HG03159 (cell line): ENCODE data around the gene GPR161.

Experiments
- ATAC-seq: cut with Tn5 transposase; IDR thresholded peaks from one replicate; pipeline ENCODE4 v1.9.1; 2021; ENCODE audit warnings: mild to moderate bottlenecking, moderate library complexity; ENCODE audit not compliant: unreplicated experiment

GPR161 gene

DNA sequence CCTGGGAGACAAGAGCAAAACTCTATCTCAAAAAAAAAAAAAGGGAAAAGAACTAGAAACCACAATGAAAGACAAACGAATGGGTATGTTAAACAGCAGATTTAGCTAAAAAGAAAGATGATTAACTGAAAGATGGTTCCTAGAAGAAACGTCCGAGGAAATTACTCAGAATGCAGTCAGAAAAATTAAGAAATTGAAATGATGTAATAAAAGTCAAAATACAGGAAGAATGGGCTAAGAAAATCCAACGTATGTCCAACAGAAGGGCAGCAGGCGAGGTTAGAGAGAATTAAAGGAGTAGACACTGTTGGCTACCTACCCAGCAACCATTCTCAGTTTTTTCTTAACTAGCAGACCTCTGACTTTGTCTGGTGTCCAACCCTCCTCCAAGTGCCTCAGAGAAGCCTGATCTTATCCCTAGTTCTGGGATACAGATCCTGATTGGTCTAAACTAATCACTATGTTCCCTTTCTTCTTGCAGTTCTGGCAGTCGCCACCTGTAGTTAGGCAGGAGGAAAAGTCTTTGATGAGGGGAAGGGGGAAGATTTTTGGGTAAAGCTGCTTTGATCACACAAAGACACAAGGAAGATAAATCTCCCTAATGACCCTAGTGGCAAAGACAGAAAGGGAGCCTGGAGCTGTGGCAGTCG lies 25.7 kb downstream of the GPR161 start:
- ATAC-seq, result no peak

DNA sequence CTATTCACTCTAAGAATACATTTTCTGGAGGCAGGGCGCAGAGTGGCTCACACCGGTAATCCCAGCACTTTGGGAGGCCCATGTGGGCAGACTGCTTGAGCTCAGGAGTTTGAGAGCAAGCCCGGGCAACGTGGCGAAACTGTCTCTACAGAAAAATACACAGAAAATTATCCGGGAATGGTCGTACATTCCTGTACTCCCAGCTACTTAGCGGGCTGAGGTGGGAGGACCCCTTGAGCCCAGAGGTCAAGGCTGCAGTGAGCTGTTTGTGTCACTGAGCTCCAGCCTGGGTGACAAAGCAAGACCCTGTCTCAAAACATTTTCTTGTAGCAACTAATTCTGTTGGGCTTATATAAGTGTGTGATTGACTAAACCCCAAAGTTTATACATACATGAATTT lies 30.5 kb downstream of the GPR161 start:
- ATAC-seq, result no peak

DNA sequence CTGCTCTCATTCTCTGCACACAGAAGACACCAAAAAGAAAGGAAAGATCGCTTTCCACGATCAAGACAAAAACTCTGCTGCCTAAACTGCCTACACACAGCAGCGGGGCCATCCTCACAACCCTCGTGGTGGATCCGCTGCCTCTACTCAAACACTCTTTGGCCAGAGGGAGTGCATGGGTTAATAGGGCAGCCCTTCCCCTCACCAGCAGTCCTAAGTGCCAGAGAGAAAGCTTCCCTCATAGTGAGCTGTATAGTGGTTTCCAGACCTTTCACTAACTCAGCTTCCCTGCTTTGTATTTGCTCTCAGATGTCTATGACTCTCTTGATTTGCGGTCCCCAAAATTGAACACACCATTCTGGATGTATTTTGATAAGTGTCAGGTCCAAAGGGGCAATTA lies 30.9 kb downstream of the GPR161 start:
- no peak for ATAC-seq

DNA sequence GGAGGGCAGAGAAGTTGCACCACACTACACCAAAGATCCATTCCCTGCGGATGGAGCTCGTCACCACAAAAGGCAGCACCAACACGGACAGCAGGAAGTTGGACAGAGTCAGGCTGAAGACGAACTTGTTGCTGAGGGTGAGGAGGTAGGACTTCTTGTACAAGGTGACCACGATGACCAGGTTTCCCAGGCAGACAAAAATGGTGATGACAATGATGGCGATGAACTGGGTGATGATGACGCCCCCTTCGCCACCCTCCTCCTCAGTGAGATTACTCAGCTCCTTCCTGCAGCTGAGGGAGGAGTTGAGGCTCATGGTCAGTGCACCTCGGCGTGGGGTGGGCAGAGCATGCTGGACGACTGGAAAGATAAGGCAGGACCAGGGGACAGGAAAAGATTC lies 32.2 kb downstream of the GPR161 start:
- no peak for ATAC-seq

DNA sequence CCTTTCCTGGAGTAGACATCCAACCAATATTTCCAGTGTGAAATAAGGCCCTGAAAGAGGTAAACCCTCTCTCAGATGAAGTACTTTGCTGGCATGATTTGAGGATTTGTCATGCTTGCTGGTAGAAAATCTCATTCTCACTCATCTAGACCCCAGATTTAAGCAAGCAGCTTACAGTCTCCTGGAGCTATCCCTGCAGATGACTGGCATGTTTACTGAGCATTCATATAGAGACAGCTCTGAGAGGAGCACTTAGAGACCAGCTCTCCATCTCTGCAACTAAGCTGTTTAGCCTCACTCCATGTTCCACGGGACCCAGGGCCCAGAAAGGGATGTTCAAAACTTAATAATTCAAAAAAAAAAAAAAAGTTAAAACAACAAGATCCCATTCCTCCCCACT lies 34.2 kb downstream of the GPR161 start:
- no peak for ATAC-seq

DNA sequence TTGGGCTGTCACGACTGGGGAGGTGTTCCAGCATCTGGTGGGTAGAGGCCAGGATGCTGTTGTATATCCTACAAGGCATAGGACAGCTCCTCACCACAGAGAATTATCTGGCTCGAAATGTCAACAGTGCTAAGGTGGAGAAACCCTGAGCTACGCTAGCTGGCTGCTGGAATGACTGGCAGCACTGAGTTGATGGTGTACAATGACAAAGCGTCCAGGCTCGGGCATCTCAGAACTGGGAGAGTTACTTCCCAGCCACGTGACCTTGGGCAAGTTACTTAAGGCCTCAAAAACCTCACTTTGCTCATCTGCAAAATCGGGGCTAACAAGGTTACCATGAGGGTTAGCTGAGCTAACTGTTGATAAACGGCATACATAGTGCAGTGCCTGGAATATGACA lies 35.4 kb downstream of the GPR161 start:
- no peak for ATAC-seq

DNA sequence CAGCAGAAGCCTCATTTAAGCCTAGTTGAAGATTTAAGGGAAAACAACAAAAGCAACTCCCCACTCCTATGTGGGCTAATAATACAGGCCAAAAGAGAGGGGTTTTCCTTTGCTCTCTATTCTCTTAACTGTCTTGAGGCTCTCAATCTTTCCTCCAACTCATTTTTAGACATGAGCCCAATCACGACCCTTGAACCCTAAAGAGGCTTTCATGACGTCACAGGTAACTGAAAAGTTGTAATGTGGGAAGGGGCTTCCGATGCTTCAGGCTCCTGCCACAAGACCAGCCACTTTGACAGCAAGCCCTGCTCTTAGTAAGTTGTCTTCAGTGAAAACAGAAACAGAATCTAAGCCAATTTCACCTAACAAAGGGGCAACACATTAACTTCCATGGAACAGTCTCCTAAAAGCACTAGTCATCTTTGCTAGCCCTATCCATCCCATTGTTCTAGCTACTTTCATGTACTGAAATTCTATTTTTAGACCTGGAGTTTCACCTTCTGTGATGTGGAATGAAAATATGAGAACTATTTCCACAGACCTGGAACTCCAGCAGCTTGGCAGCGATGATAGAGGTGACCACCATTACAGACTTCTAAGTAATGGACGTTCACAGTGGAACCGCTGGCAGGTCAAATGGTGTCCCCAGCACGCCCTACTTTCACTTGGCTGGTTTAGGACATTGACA lies 36.3 kb downstream of the GPR161 start:
- no peak for ATAC-seq

DNA sequence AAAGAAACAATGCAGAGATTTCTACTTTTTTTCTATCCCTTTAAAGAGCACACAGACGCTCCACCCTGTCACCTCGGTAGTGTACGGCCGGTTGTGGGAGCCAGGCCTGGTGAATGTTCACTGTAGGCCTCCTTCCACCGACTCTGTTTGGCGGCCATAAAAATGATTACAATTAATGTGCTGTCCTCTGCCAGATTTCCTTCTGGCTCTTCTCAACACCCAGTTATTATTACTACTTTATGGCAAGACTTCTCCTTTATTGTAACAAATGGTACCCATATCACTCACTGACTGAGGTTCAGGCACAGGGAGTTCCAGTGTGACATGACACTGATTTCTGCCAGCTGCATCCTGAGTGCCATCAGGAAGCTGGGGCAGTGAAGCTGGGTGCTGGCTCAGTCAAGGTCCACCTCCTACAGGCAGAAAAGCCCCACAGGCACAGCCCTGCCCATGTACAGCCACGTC lies 37.4 kb downstream of the GPR161 start:
- ATAC-seq, result no peak

DNA sequence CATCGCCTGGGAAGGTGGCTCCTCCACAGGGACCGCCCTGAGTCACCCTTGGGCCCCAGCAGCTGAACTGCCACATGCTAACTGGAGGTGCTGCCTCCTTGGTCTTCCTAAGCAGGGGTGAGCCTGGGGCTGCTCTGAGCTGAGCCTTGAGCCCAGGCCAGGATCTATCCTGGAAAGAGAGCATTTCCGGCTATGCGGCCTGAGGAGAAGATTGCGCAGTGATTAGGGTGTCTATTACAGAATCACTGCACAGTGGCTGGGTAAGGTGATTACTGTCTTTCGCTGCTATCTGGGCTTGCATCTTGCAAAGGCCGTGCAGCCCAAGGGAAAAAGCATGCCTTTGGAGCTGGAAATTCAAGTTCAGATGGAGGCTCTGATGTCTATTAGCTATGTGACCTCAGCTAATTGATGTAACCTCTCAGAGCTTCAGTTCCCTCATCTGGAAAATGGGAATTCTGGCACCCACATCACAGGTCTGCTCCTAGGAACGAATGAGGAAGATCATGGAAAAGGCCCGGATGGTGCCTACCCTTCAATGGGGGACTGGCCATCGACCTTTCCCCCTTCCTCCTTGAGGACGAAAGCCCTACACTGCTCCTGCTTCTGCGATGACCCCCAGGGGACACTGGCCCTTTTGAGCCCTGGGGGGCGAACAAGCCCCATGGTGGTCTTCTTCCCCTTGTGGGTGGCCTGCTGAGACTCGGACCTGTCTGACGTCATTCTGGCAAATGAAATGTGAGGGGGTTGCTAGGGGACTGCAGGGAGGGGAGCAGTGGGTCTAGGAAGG lies 38.0 kb downstream of the GPR161 start:
- no peak for ATAC-seq

DNA sequence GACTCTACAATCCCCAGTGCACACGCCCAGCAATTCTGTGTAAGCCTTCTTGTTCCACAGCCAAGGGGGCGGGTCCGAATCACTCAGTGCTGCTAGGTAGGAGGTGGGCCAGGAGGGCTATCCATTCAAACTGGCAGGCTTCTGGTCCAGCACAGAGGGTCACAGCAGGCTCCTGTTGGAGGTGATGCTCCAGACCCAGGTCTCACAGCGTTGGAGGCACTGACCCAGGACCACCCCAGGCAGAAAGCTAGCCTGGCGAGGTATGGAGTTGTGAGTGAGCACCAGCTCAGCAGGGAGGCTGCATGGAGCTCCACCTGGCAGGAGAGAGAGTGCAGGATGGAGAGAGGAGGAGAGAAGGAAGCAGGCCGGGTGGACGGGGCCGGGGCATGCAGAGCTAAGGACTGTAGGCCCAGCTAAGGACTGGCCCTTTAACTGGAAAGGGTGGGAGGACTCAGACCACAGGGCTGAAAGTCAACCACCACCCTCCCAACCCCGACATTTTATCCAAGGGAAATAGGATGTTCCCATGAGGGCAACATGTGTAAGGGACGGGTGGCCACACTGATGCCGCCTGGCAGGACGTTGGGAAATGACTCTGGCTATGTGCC lies 38.7 kb downstream of the GPR161 start:
- ATAC-seq, result no peak

DNA sequence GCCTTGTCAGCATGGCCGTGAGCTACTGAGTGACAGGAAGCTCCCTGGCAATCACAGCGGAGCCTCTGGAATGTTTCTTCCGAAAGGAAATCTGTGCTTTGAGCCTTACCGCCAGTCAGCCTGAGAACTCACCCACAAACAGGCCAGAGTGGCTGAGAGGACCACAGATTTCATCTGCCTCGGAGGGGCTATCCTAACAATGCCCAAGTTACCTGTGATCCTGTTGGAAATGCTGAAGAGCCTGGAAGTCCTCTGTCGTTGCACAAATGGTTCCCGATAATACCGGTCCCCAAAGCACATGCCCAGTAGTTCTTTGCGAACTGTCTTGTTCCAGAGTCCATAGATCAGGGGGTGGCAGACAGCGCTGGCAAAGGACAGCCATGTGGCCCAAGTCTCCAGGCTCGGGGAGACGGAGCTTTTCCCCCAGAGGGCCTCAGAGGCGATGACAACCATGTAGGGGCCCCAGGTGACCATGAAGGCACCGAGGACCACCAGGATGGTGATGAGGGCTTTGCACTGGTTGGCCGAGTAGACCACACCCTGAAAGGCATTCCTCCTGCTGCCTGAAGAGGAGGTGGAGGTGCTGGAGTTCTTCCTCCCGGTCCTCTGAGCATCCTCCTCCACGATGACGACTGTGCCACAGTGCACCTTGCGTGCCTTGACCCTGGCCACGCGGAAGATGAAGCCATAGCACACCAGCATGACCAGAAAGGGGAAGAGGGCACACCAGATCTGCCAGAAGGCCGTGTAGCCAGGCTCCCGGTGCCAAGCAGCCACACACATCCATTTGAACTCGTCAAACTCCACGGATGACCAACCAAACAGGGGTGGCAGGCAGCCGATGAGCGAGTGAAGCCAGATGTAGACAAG lies 40.2 kb downstream of the GPR161 start:
- ATAC-seq, result no peak

DNA sequence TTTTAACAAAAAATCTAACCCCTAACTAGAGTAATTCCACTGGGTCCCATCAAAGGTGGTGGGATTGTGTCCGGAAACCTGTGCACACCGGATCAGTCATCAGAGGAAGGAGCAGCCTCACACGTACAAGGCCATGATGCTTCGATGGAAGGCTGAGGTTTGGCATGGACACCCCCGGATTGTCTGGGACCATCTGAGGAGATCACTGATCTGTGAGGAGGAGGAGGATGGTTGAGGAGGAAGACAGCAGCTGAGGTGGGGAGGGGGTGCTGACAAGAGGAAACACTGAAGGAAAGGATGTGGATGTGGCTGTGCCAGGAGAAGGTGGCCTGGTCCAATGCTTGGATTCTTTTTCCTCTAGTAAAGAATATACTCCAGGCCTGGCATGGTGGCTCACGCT lies 41.3 kb downstream of the GPR161 start:
- no peak for ATAC-seq

DNA sequence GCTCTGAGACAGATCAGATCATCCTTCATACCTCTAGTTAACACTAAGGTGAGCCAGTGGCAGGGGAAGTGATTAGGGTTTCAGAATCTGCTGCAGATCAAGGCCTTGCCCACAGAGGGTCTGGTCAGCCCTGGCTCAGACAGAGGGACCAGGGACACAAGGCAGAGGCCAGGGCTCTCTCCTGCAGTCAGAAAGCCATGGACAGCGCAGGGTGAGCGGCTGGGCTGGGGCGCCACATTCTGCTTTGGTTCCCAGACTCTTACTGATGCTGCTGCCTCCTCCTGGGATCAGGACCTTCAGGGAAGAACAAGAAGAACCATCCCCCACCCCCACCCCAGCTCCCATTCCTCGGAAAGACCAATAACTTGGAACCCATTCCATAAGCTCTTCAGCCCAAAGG lies 43.1 kb downstream of the GPR161 start:
- ATAC-seq, result no peak

DNA sequence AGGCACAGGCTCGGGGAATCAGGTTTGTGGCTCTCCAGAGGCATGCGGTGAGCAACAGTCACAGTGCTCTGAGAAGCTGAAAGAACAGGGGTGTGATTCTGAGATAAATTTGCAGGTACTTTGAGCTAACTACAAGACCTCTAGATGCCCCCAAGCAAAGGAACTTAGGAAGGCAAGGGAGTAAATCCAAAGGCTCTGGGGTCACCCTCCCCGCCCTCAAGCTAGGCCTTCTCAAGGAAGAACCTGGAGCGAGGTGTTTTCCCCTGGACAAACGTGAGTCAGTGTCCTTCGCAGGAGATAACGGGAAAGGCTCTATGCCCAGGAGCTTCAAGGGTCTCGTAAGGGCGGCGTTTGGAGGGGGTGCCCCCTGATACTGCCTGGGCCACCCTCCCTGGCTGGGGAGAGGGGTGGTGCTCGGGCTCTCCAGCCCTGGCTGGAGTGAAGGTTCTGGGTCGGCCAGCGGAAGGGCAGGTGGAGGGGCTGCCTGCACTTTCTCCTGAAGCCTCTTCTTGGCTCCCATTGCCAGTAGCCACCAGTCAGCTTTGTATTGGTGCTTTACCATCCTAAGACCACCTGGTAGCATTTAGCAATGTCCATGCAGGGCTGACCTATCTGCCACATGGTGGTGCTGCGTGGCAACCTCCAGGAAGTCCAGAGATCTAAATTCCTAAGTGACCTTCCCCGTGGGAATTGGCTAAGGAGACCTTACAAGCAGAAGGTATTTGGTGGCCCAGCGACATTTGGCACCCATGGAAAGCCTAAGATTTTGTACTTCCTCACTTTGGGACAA lies 44.0 kb downstream of the GPR161 start:
- no peak for ATAC-seq

DNA sequence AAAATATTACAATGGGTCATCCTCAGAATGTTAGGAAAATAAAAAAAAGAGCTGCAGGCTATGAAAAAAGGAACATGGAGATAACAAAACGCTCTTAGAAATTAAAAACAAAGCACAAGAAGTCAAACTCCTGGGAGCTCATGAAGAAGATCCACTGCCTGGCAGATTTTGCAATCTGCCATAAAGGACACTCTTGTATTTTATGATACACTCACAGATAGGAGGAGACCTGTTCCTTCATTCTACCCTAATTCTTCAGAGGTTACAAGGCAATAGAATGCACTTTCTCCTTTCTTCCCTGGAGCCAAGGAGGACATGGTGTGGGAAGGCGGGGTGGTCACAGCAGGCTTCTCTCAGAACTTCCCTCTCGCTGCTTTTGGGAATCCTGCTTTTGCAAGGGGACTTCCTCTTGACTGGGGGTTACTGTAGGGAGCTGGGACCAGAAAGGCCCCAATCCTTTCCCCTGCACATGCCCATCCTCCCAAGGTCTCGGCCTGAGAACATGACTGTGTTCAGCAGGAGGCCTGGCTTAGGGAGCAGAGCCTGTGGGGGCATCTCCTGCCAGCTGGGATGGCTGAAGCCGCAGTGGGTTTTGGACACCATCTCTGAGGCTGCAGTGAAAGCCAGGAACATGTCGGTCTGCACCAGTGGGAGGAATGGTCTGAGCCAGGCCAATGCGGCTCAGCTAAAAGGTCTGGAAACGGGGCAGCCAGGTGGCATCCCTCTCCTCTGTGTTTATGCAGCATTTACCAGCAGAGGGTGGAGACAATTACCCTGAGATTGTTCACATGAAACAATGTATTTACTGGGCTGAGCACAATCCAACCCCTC lies 44.8 kb downstream of the GPR161 start:
- ATAC-seq, result no peak

DNA sequence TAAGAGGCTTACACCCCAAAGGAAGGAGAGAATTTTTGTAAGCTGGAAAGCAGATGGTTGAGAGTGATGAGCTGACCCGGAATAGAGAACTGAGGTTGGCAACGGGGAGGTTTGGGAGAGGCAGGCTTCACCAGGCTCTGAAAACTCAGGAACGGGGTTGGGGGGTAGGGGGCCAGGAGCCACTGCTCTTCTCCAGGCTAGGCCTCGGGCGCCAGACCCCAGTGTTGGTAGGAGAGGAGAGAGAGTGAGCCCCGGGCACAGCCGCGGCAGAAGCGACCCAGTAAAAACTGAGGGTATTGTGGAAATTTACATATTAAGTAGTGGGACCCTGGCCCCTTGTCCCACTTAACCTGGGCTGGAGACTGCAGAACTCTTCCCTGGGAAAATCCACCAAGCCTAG lies 45.7 kb downstream of the GPR161 start:
- no peak for ATAC-seq

DNA sequence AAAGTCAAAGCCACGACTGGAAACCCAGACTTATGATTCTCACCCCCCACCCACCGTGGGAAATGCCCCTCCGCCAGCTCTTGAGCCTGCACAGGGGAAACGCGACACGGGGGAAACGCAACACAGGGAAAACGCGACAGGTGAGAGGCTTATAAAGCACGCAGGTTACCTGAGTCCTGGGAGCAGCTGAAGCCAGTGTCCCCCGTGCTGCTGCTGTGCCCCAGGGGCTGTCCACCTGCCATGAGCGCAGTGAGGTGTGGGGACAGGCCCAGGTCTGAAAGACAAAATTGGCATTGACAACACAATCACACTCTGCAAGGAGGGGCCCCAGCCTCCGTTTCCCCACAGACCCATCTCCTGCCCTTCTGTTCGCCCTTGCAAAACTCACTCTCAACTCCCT lies 46.3 kb downstream of the GPR161 start:
- no peak for ATAC-seq

DNA sequence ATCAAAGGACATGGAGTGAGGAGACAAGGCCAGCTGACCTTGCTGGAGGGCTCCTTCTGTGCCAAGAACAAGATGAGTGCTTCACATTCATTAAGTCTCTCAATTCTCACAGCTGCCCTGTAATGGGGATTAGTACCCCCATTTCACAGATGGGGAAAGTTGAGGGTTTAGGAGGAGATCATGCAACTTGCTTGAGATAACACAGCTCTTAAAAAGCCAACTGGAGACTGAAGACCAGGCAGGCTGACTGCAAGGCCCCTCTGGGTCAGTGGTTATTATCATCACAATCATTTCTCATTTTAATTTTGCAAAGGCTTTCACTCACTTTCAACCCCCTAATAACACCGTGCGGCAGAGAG lies 46.8 kb downstream of the GPR161 start:
- ATAC-seq, result no peak

DNA sequence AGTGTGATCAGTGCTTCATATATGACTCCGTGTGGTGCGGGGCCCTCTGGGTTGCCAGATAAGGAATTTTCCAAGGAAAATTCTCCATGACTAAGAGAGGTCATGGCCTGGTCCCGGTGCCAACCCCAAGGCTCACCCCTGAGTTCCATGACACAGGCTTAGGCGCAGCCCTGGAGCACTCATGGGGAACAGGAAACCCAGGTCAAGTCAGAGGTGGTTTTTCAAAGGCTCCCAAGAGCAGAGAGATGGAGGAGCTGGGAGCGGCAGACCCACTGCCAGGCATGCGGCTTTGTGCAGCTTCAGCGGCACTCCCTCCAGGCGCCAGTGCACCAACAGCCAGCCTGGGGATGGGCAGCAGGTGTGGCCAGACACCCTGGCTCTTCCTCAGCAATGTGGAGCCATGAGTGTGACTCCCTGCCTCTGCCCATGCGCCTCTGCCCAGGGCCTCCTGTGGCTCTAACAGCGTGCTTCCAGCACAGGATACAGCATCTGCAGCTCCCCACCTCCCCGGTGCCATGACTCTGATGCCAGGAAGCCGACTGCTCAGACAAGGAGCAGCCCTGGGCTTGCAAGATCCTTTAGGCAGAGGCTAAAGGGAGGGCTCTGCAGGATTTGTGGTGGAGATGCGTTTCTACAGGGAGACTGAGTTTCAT lies 47.3 kb downstream of the GPR161 start:
- no peak for ATAC-seq
